Natural killer cell (primary cell): Measurements from ENCODE around the gene SIAH2. TPM values are rescaled to one million over a fixed set of nuclear protein-coding genes. Genes with fewer than 3 reads are reported as not detected.

Experiments used
- ATAC-seq, 3 donors: fragments of 150-1000 bp in 2 of 3; fragments of 200-7000 bp in 1 of 3; cut with Tn5 transposase; 1 replicate in 1 of 3; 2 replicates in 2 of 3; pipeline ENCODE4 v1.10.0; 2021; ENCODE audit warnings: mild to moderate bottlenecking in 2 of 3, moderate library complexity in 2 of 3
- DNase-seq, 2 donors: peaks; one replicate each; pipeline versions ENCODE4 v3.0.0 to v3.0.0-alpha.2; 2013 to 2021; ENCODE audit warnings: mixed read lengths in 1 of 2
- H3K27ac ChIP-seq: one replicate; pipeline ENCODE4 v1.5.1; 2013; ENCODE audit warnings: mild to moderate bottlenecking, low read length
- H3K27me3 ChIP-seq: one replicate; pipeline ENCODE4 v1.6.1; 2013; ENCODE audit warnings: low read length; ENCODE audit not compliant: control insufficient read depth, insufficient read depth
- H3K36me3 ChIP-seq: one replicate; pipeline ENCODE4 v1.6.1; 2013; ENCODE audit warnings: low read length; ENCODE audit not compliant: control insufficient read depth, insufficient read depth
- H3K4me1 ChIP-seq: one replicate; pipeline ENCODE4 v1.6.1; 2013; ENCODE audit warnings: low read length; ENCODE audit not compliant: control insufficient read depth, insufficient read depth
- H3K4me3 ChIP-seq: one replicate; pipeline ENCODE4 v1.5.1; 2013; ENCODE audit warnings: low read length
- H3K9me3 ChIP-seq: one replicate; pipeline ENCODE4 v1.6.1; 2013; ENCODE audit warnings: low read length; ENCODE audit not compliant: control insufficient read depth, insufficient read depth
- H3K27ac Mint-ChIP-seq, 2 donors: one replicate each; pipeline ENCODE4 v1.8.0; 2022; ENCODE audit warnings: mild to moderate bottlenecking in 2 of 2, mixed read lengths in 2 of 2, moderate library complexity in 1 of 2
- H3K27me3 Mint-ChIP-seq, 2 donors: one replicate each; pipeline ENCODE4 v1.8.0; 2022; ENCODE audit warnings: low read depth in 2 of 2, mixed read lengths in 2 of 2
- H3K36me3 Mint-ChIP-seq: one replicate; pipeline ENCODE4 v1.8.0; 2022; ENCODE audit warnings: mixed read lengths
- H3K4me1 Mint-ChIP-seq, 2 donors: one replicate each; pipeline ENCODE4 v1.8.0; 2022; ENCODE audit warnings: mixed read lengths in 2 of 2
- H3K4me3 Mint-ChIP-seq: one replicate; pipeline ENCODE4 v1.8.0; 2022; ENCODE audit warnings: mild to moderate bottlenecking, moderate library complexity, mixed read lengths
- H3K9me3 Mint-ChIP-seq, 2 donors: one replicate each; pipeline ENCODE4 v1.8.0; 2022; ENCODE audit warnings: mixed read lengths in 2 of 2
- WGBS: methylation state at CpG from one replicate; pipeline ENCODE4 v1.1.7; 2013; ENCODE audit warnings: missing lambda C conversion rate; ENCODE audit not compliant: insufficient coverage; 5-methylcytosine and 5-hydroxymethylcytosine counted together
- intact Hi-C: fragments of 100-400 bp; cut with micrococcal nuclease; formaldehyde crosslinking; loops from one replicate; pipeline ENCODE4 v1.14.2; 2022
- total RNA-seq, 4 donors: library from RNA; stranded (reverse); fragments of 120-200 nt in 1 of 4; gene quantifications; one replicate each; pipeline versions ENCODE4 v1.2.3 to v1.2.4, GENCODE V29; 2013 to 2022
- TF ChIP-seq, protein P1 (sequence below): fragments of 200-600 bp; IDR thresholded peaks from one replicate; pipeline ENCODE4 v1.8.0; 2022; ENCODE audit warnings: antibody characterized with exemption

The SIAH2 gene
- total RNA-seq, 3 donors from 2014 or later (not counting 1 experiment from before 2014, with no cell fraction given) = 22.7 to 25.7 (median 23.8) TPM

DNA sequence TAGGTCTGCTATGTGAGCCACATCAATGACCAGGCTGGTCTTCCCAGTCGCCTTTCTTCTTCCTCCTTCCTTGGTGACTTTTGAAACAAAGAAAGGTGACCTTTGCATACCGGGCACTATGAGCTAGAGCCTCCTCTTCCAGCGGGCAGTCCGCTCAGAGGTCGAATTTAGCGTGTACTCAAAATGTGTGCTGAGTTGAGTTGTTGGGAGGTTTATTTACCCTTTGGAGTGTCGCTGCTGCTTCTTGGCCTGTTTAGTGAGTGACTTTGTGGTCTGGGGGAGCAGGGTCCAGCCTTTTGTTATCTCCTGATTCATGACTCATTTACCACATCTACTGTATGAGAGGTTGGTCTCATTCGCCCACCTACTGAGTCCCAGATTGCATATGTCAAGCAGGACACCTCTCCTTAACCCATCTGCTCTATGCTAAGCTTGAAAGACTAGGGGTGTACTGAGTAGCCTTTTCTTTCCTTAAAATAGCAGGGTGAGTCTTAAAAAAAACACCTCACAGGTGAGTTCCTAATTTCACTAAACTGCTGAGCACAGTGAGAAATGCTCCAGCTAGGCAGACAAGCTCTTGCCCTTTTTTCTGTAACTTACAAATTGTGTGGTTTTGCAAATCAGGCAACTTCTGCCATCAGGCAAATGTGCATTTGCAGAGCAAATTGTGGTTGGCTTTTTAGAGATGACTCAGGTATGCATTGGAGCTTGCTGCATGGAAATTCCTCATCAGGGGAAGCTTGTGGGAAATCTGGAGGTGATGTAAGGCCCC lies 3.2 kb upstream of the SIAH2 start:
- Histone ChIP-seq H3K4me3 (no peak overlapping the region), H3K36me3 (no peaks in the 10 kb centered on the region), H3K27me3 (no peaks in the 10 kb centered on the region), H3K4me1 (peaks cover 4% of the 10 kb centered on the region), H3K27ac (no peak overlapping the region), H3K9me3 (no peaks in the 10 kb centered on the region)
- H3K9me3 Mint-ChIP-seq = no peaks in the 10 kb centered on the region
- H3K27me3 Mint-ChIP-seq = peaks cover 2 to 5% of the 10 kb centered on the region in 2 donors
- H3K27ac Mint-ChIP-seq = no peak overlapping the region
- no peak overlapping the region for H3K4me3 Mint-ChIP-seq
- WGBS = 74% methylated on average over 7 of the region's 8 CpGs
- H3K4me1 Mint-ChIP-seq = peaks cover 24 to 27% of the 10 kb centered on the region in 2 donors
- no peaks in the 10 kb centered on the region for H3K36me3 Mint-ChIP-seq
- intact Hi-C loops = no loop called here
- no peak for DNase-seq
- TF ChIP-seq, protein P1, sequence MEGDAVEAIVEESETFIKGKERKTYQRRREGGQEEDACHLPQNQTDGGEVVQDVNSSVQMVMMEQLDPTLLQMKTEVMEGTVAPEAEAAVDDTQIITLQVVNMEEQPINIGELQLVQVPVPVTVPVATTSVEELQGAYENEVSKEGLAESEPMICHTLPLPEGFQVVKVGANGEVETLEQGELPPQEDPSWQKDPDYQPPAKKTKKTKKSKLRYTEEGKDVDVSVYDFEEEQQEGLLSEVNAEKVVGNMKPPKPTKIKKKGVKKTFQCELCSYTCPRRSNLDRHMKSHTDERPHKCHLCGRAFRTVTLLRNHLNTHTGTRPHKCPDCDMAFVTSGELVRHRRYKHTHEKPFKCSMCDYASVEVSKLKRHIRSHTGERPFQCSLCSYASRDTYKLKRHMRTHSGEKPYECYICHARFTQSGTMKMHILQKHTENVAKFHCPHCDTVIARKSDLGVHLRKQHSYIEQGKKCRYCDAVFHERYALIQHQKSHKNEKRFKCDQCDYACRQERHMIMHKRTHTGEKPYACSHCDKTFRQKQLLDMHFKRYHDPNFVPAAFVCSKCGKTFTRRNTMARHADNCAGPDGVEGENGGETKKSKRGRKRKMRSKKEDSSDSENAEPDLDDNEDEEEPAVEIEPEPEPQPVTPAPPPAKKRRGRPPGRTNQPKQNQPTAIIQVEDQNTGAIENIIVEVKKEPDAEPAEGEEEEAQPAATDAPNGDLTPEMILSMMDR = no peak
- no peak for ATAC-seq

DNA sequence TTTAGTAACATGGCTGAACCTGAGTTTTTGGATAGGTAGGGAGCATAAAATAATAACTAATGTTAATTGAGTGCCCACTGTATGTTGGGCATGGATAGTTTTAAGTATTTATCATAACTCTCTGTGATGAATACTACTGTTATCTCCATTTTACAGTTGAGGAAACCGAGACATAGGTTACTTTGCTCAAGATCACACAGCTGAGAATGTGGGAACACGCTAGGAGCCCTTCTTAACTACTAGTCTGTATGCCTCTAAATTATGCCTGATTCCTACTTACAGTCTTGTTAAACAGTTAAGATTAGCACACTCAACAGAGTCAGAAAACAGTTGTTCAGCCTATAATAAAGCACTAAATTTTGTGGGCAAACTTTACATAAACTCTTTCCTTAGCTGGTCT lies 2.0 kb upstream of the SIAH2 start:
- 95% methylated on average over 2 of the region's 2 CpGs for WGBS
- no peaks in the 10 kb centered on the region for H3K27me3 ChIP-seq
- H3K36me3 ChIP-seq = no peaks in the 10 kb centered on the region
- Mint-ChIP-seq H3K4me3 (peak overlapping the region; percentile 63), H3K36me3 (no peaks in the 10 kb centered on the region), H3K27me3 (no peaks in the 10 kb centered on the region), H3K9me3 (no peaks in the 10 kb centered on the region), H3K27ac (peak overlapping the region; percentile 98 to 100), H3K4me1 (peaks cover 35 to 39% of the 10 kb centered on the region in 2 donors)
- no peak for DNase-seq
- H3K9me3 ChIP-seq = no peaks in the 10 kb centered on the region
- ATAC-seq = no peak
- intact Hi-C loops = loop anchor here (5.0 kb wide), 1 partner anchor 43 kb away; no protein-coding TSS in a partner anchor
- TF ChIP-seq, protein P1 = no peak
- H3K4me3 ChIP-seq = no peak overlapping the region
- H3K4me1 ChIP-seq = peaks cover 8% of the 10 kb centered on the region
- H3K27ac ChIP-seq = no peak overlapping the region

DNA sequence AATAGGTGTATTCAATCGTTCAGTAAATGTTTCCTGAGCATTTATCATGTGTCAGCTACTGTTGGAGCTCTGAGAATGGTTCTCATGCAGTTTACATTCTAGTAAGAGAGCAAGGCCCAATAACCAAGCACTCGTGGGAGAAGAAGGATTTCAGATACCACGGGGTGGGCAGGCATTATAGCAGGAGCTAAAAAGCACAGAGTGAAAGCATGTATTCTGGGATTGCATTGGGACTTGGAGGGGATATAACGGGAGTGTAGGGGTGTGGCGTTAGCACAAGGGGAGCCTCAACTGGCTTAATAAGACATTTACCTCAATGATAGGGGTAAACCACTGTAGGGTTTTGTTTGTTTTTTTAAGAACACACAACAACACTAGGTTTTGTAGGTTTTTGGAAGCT lies 1.6 kb upstream of the SIAH2 start:
- Histone ChIP-seq H3K4me3 (peak overlapping the region; percentile 81), H3K4me1 (peaks cover 12% of the 10 kb centered on the region), H3K27me3 (no peaks in the 10 kb centered on the region), H3K36me3 (no peaks in the 10 kb centered on the region), H3K9me3 (no peaks in the 10 kb centered on the region), H3K27ac (peak overlapping the region; percentile 99)
- ATAC-seq (no peak), DNase-seq (no peak)
- Mint-ChIP-seq H3K27ac (peak overlapping the region; percentile 98 to 100), H3K27me3 (no peaks in the 10 kb centered on the region), H3K4me3 (peak overlapping the region; percentile 92), H3K4me1 (peaks cover 39 to 43% of the 10 kb centered on the region in 2 donors), H3K9me3 (no peaks in the 10 kb centered on the region), H3K36me3 (no peaks in the 10 kb centered on the region)
- intact Hi-C loops = loop anchor here (5.0 kb wide), 1 partner anchor 42 kb away; no protein-coding TSS in a partner anchor
- WGBS = 57% methylated on average over 5 of the region's 5 CpGs
- TF ChIP-seq, protein P1 = no peak
